GM12878 (cell line): Measurements from ENCODE around the gene DISP2. TPM values are rescaled to one million over a fixed set of nuclear protein-coding genes. Genes with fewer than 3 reads are reported as not detected.

Experiments used
- ATAC-seq: fragments of 200-7000 bp; cut with Tn5 transposase; 3 replicates; pipeline ENCODE4 v1.9.1; 2020; ENCODE audit warnings: mild to moderate bottlenecking, moderate library complexity
- BruUV-seq: library from RNA; stranded (reverse); fragments of 400-500 nt; replicated peaks from 2 replicates; lab custom pipeline; 2021; lab: Mats Ljungman, UMichigan
- CTCF ChIA-PET: fragments of 300-600 bp; sonication (Branson Sonifier 250); formaldehyde crosslinking; extraction: SDS; loops from one replicate; lab custom pipeline; 2021; ENCODE audit warnings: inconsistent platforms; lab: Yijun Ruan, JAX
- POLR2A ChIA-PET: fragments of 350-600 bp; formaldehyde crosslinking; extraction: SDS; loops from one replicate; lab custom pipeline; 2021; ENCODE audit warnings: inconsistent platforms; lab: Charles Lee
- RAD21 ChIA-PET: fragments of 300-600 bp; sonication (Branson Sonifier 250); formaldehyde crosslinking; loops from one replicate; lab custom pipeline; 2023; ENCODE audit warnings: antibody characterized with exemption; ENCODE audit not compliant: unreplicated experiment; lab: Charles Lee
- SMC1A ChIA-PET: fragments of 300-600 bp; sonication (Branson Sonifier 250); formaldehyde crosslinking; loops from one replicate; lab custom pipeline; 2023; ENCODE audit not compliant: unreplicated experiment, uncharacterized antibody; lab: Charles Lee
- DNase-seq: peaks from one replicate; pipeline ENCODE4 v3.0.0-alpha.2; 2011; ENCODE audit warnings: low read depth, low spot score
- FAIRE-seq: peaks from 3 replicates; lab custom pipeline; 2011; peaks lifted over from hg19 to GRCh38; lab: Jason Lieb, UNC
- H2AFZ ChIP-seq: 2 replicates; pipeline ENCODE4 v1.6.0; 2011; ENCODE audit warnings: low read depth, low read length, control low read depth; ENCODE audit not compliant: control insufficient read depth
- H3K27ac ChIP-seq: 2 replicates; pipeline ENCODE4 v1.5.1; 2011; ENCODE audit warnings: control low read depth; ENCODE audit not compliant: control insufficient read depth, insufficient read depth
- H3K27me3 ChIP-seq, 2 experiments: replicated peaks in 1 of 2; 2 replicates each; pipeline versions ENCODE4 v1.6.0 to v1.6.1; 2011; ENCODE audit warnings: low read length in 1 of 2; ENCODE audit not compliant: control insufficient read depth in 2 of 2, insufficient read depth in 2 of 2
- H3K36me3 ChIP-seq, 2 experiments: 2 replicates each; pipeline ENCODE4 v1.5.1; 2011; ENCODE audit warnings: low read length in 1 of 2; ENCODE audit not compliant: control insufficient read depth in 2 of 2, insufficient read depth in 2 of 2
- H3K4me1 ChIP-seq: 2 replicates; pipeline ENCODE4 v1.6.1; 2011; ENCODE audit warnings: mild to moderate bottlenecking, low read length, moderate library complexity, mixed read lengths; ENCODE audit not compliant: control insufficient read depth, insufficient read depth
- H3K4me2 ChIP-seq: 2 replicates; pipeline ENCODE4 v1.6.0; 2011; ENCODE audit warnings: control low read depth; ENCODE audit not compliant: control insufficient read depth, insufficient read depth
- H3K4me3 ChIP-seq: fragments of 200-600 bp; sonication (generic); 2 replicates; pipeline ENCODE4 v1.5.1; 2016
- H3K79me2 ChIP-seq: 2 replicates; pipeline ENCODE4 v1.6.0; 2011; ENCODE audit warnings: low read length; ENCODE audit not compliant: control insufficient read depth, insufficient read depth
- H3K9ac ChIP-seq: 2 replicates; pipeline ENCODE4 v1.8.0; 2011; ENCODE audit warnings: low read length, control low read depth, mixed read lengths; ENCODE audit not compliant: control insufficient read depth, insufficient read depth
- H3K9me3 ChIP-seq: replicated peaks from 3 replicates; pipeline ENCODE4 v1.5.1; 2011; ENCODE audit warnings: mild to moderate bottlenecking, low read length; ENCODE audit not compliant: control insufficient read depth, insufficient read depth
- H4K20me1 ChIP-seq: 2 replicates; pipeline ENCODE4 v1.6.0; 2011; ENCODE audit not compliant: control insufficient read depth, insufficient read depth
- CREM ChIP-seq: IDR thresholded peaks from 2 replicates; pipeline ENCODE4 v1.6.1; 2014; ENCODE audit warnings: antibody characterized with exemption, low read depth
- ELK1 ChIP-seq: IDR thresholded peaks from 2 replicates; pipeline ENCODE4 v1.6.1; 2012; ENCODE audit warnings: low read depth, low read length, improper control_type of control experiment
- HSF1 ChIP-seq: fragments of 150-350 bp; IDR thresholded peaks from 2 replicates; pipeline ENCODE4 v1.6.1; 2014; ENCODE audit warnings: mild to moderate bottlenecking, low read depth, low read length
- MTA3 ChIP-seq: IDR thresholded peaks from 2 replicates; pipeline ENCODE4 v1.6.1; 2012; ENCODE audit warnings: low read length, inconsistent platforms, borderline replicate concordance
- MXI1 ChIP-seq: fragments of 150-350 bp; IDR thresholded peaks from 2 replicates; pipeline ENCODE4 v1.6.1; 2011; ENCODE audit warnings: low read depth, mild to moderate bottlenecking, inconsistent platforms, low read length, improper control_type of control experiment
- MYB ChIP-seq: fragments of 150-350 bp; IDR thresholded peaks from 2 replicates; pipeline ENCODE4 v1.6.1; 2014; ENCODE audit warnings: mild to moderate bottlenecking, low read depth, low read length, borderline replicate concordance
- NBN ChIP-seq: fragments of 450-650 bp; IDR thresholded peaks from 2 replicates; pipeline ENCODE4 v1.6.1; 2016
- NFIC ChIP-seq: IDR thresholded peaks from 2 replicates; pipeline ENCODE4 v1.6.1; 2012; ENCODE audit warnings: low read depth, mild to moderate bottlenecking, inconsistent platforms, low read length, moderate library complexity
- SKIL ChIP-seq: fragments of 450-650 bp; IDR thresholded peaks from 2 replicates; pipeline ENCODE4 v1.6.1; 2017; ENCODE audit warnings: mild to moderate bottlenecking, low read depth, inconsistent platforms; ENCODE audit not compliant: poor library complexity, severe bottlenecking
- WGBS: methylation state at CpG from one replicate; pipeline ENCODE4 v1.1.6; 2016; ENCODE audit warnings: low lambda C conversion rate; ENCODE audit not compliant: insufficient replicate concordance, insufficient coverage; ENCODE audit errors: missing lambda C conversion rate; 5-methylcytosine and 5-hydroxymethylcytosine counted together
- in situ Hi-C: fragments of 300-500 bp; cut with MboI; formaldehyde crosslinking; loops from 9 replicates; pipeline ENCODE4 v1.14.3; 2018; ENCODE audit warnings: mixed read lengths
- intact Hi-C: fragments of 100-400 bp; cut with micrococcal nuclease; formaldehyde crosslinking; loops from one replicate; pipeline ENCODE4 v1.14.2; 2022; ENCODE audit not compliant: unreplicated experiment
- polyA plus RNA-seq, 11 experiments: library from polyadenylated mRNA; depleted of rRNA in 4 of 11; unstranded in 6 of 11; stranded (reverse) in 5 of 11; fragments of >200 nt; fragmentation: Nextera tagmentation in 4 of 11; fragmentation: Illumina TruSeq in 1 of 11; extraction: Ambion mirVana in 4 of 11; extraction: Trizol in 1 of 11; gene quantifications; 1 replicate in 1 of 11; 2 replicates in 10 of 11; pipeline versions ENCODE4 v1.2.1 to v1.2.3, GENCODE V29; 2011 to 2016; ENCODE audit warnings: inconsistent platforms in 2 of 11, missing spikeins in 2 of 11, low read depth in 1 of 11
- total RNA-seq, 4 experiments: library from RNA; depleted of rRNA in 3 of 4; stranded (reverse); fragments of >200 nt in 3 of 4; fragmentation: Illumina TruSeq in 1 of 4; extraction: Trizol in 1 of 4; gene quantifications; 2 replicates each; pipeline versions ENCODE4 v1.2.1 to v1.2.3, GENCODE V29; 2013 to 2021
- TF ChIP-seq, protein P1 (sequence below): fragments of 450-650 bp; IDR thresholded peaks from 2 replicates; pipeline ENCODE4 v1.6.1; 2017; ENCODE audit warnings: low read depth, mild to moderate bottlenecking, moderate library complexity

DISP2 gene
- total and polyA plus RNA-seq, 10 of the 15 experiments (the other 5 are each of a cell fraction or from before 2014, with no cell fraction given) = under 0.01 to 0.20 (median 0.12) TPM; not detected in 7

GRCh38 chr15:40360015-40360414, 2.0 kb downstream of the DISP2 start:
- intact Hi-C loops (no loop called here), in situ Hi-C loops (no loop called here)
- H3K27me3 ChIP-seq = peaks cover 0 to 4% of the 10 kb centered on the region in 2 experiments; a peak in 3 of 4 replicates
- 63% methylated on average over 4 of the region's 4 CpGs for WGBS
- no peak overlapping the region for H3K4me2 ChIP-seq
- no peaks in the 10 kb centered on the region for H3K79me2 ChIP-seq
- CTCF ChIA-PET = interaction anchor here (1.0 kb wide), 1 partner anchor 16 kb away, joined by 3 read pairs; no protein-coding TSS in a partner anchor
- no peaks in the 10 kb centered on the region for H3K9me3 ChIP-seq
- FAIRE-seq = no peak
- TF ChIP-seq MXI1 = no peak
- no peak for TF ChIP-seq NFIC
- TF ChIP-seq ELK1 = no peak
- no peak for TF ChIP-seq NBN
- no peak for TF ChIP-seq CREM
- TF ChIP-seq SKIL = no peak
- TF ChIP-seq, protein P1, sequence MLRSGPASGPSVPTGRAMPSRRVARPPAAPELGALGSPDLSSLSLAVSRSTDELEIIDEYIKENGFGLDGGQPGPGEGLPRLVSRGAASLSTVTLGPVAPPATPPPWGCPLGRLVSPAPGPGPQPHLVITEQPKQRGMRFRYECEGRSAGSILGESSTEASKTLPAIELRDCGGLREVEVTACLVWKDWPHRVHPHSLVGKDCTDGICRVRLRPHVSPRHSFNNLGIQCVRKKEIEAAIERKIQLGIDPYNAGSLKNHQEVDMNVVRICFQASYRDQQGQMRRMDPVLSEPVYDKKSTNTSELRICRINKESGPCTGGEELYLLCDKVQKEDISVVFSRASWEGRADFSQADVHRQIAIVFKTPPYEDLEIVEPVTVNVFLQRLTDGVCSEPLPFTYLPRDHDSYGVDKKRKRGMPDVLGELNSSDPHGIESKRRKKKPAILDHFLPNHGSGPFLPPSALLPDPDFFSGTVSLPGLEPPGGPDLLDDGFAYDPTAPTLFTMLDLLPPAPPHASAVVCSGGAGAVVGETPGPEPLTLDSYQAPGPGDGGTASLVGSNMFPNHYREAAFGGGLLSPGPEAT = no peak
- no peak for TF ChIP-seq MTA3
- TF ChIP-seq HSF1 = no peak
- no peak for TF ChIP-seq MYB
- H3K27ac ChIP-seq = no peak overlapping the region
- SMC1A ChIA-PET = no interaction called here
- H3K4me1 ChIP-seq = peaks cover 5% of the 10 kb centered on the region; the same call in 1 of the 2 replicates
- BruUV-seq = no TSS peak
- RAD21 ChIA-PET = no interaction called here
- POLR2A ChIA-PET = no interaction called here
- no peak for DNase-seq
- no peaks in the 10 kb centered on the region for H4K20me1 ChIP-seq
- no peak overlapping the region for H3K4me3 ChIP-seq
- H3K9ac ChIP-seq = no peak overlapping the region
- H3K36me3 ChIP-seq = no peaks in the 10 kb centered on the region
- no peak for ATAC-seq
- H2AFZ ChIP-seq = no peak overlapping the region
